ENCODE results near the gene SECTM1. TPM values are rescaled to one million over a fixed set of nuclear protein-coding genes. Genes with fewer than 3 reads are reported as not detected.
A peak's percentile ranks its signal among the peaks of the same experiment; 100 is the strongest.

Gene SECTM1
- polyA plus RNA-seq, 2 of the 4 experiments (the other 2 are of a cell fraction), result 0.22 to 2.0 TPM

DNA sequence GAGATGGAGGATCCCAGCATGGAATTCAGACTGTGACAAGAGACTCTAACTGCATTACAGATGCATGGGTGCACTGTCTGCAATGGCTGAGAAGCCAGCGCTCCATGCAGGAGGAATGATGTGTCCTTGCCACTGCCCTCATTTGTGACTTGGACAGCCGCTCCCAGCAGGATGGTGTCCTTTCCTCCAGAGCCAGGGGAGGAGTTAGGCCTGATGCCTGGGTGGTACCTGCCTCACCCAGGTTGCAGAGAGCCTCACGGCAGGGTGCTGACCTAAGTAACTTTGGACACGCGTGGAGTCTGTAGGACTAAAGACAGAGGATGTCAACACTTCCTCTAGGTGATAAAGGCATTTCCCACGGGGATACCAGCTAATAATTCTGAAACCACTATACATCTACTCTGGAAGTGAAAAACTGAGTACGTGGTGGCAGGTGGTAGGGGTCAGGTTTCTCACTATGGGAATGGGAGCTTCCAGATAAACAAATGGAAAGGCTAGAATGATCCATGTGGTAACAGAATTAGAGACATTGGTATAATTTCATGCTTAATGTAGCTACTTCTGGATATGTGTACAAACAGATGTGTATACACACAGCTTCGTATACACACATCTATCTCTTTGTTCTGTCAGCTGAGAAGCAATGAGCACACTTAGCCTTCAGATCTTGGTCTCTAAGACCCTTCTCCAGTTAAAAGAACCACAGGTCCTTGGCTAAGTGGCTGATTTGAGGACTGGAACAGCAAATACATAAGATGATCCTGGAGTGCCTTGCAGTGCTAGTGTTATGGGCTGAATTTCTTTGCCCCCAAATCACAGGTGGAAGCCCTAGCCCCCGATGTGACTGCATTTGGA lies 46.3 kb downstream of the SECTM1 start:
- no peak; a peak in 1 of 5 replicates for TF ChIP-seq JUN (IDR thresholded peaks at IDR 0.05)
- no peak for TF ChIP-seq PHF8 (IDR thresholded peaks at IDR 0.05; ENCODE audit: borderline replicate concordance, low read depth)
- TF ChIP-seq, protein P1, sequence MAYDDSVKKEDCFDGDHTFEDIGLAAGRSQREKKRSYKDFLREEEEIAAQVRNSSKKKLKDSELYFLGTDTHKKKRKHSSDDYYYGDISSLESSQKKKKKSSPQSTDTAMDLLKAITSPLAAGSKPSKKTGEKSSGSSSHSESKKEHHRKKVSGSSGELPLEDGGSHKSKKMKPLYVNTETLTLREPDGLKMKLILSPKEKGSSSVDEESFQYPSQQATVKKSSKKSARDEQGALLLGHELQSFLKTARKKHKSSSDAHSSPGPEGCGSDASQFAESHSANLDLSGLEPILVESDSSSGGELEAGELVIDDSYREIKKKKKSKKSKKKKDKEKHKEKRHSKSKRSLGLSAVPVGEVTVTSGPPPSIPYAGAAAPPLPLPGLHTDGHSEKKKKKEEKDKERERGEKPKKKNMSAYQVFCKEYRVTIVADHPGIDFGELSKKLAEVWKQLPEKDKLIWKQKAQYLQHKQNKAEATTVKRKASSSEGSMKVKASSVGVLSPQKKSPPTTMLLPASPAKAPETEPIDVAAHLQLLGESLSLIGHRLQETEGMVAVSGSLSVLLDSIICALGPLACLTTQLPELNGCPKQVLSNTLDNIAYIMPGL (CRISPR knock-in tag; IDR thresholded peaks at IDR 0.05; ENCODE audit: borderline replicate concordance), result no peak
- TF ChIP-seq CHD4 (IDR thresholded peaks at IDR 0.05; ENCODE audit: borderline replicate concordance), result no peak; the same call in 1 of the 2 replicates
- TF ChIP-seq BHLHE40 (IDR thresholded peaks at IDR 0.05; ENCODE audit: low read depth, low read length), result no peak
- TF ChIP-seq EHF (CRISPR knock-in tag; IDR thresholded peaks at IDR 0.05), result no peak; the same call in 1 of the 2 replicates
- no peak for TF ChIP-seq RFX5 (IDR thresholded peaks at IDR 0.05)
- TF ChIP-seq ESRRA (IDR thresholded peaks at IDR 0.05; ENCODE audit: borderline replicate concordance, low read length), result no peak
- no peak for TF ChIP-seq SMC3 (IDR thresholded peaks at IDR 0.05)
- no peak for TF ChIP-seq MAZ (IDR thresholded peaks at IDR 0.05; ENCODE audit: borderline replicate concordance, low read depth, low read length)
- no peak for TF ChIP-seq NFE2L2 (conservative IDR thresholded peaks at IDR 0.05; ENCODE audit: low read length)
- no peak for TF ChIP-seq POLR2A (IDR thresholded peaks at IDR 0.05; ENCODE audit: low read length)
- peak; percentile 72; the same call in 1 of the 2 replicates for TF ChIP-seq FOSB (CRISPR knock-in tag; IDR thresholded peaks at IDR 0.05)
- no peak for TF ChIP-seq RAD21 (conservative IDR thresholded peaks at IDR 0.05 in 1 of 2, IDR thresholded peaks at IDR 0.05 in 1 of 2)
- TF ChIP-seq FOSL2 (IDR thresholded peaks at IDR 0.05), result no peak
- no peak for TF ChIP-seq FOSL2 (CRISPR knock-in tag; IDR thresholded peaks at IDR 0.05)
- peak; percentile 69; the same call in 1 of the 2 replicates for TF ChIP-seq HOXA7 (CRISPR knock-in tag; IDR thresholded peaks at IDR 0.05)
- TF ChIP-seq, protein P2, sequence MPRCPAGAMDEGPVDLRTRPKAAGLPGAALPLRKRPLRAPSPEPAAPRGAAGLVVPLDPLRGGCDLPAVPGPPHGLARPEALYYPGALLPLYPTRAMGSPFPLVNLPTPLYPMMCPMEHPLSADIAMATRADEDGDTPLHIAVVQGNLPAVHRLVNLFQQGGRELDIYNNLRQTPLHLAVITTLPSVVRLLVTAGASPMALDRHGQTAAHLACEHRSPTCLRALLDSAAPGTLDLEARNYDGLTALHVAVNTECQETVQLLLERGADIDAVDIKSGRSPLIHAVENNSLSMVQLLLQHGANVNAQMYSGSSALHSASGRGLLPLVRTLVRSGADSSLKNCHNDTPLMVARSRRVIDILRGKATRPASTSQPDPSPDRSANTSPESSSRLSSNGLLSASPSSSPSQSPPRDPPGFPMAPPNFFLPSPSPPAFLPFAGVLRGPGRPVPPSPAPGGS (IDR thresholded peaks at IDR 0.05), result no peak; the same call in 2 of the 3 replicates
- peak; percentile 18; the same call in 1 of the 2 replicates for TF ChIP-seq FOXS1 (CRISPR knock-in tag; IDR thresholded peaks at IDR 0.05)
- no peak for TF ChIP-seq ZC3H11A (IDR thresholded peaks at IDR 0.05)
- TF ChIP-seq KDM5A (IDR thresholded peaks at IDR 0.05), result no peak
- no peak for TF ChIP-seq CBX2 (IDR thresholded peaks at IDR 0.05; ENCODE audit: borderline replicate concordance, low read depth)
- Histone ChIP-seq H3K27ac (peak overlapping the region; percentile 87 to 88), H3K9me3 (peaks cover 11% of the 10 kb centered on the region), H3K4me3 (peak overlapping the region; percentile 6; the same call in 1 of the 3 replicates), H3K4me1 (peaks cover 49% of the 10 kb centered on the region), H3K4me2 (peak overlapping the region; percentile 66)
- WGBS (ENCODE audit: missing lambda C conversion rate), result 81% methylated on average over 9 of the region's 9 CpGs
- POLR2A ChIA-PET, result no interaction called here
- no peak for FAIRE-seq
- ATAC-seq, result no peak
- no peak for DNase-seq (ENCODE audit: low read depth in 1 of 2, low spot score in 1 of 2)
- CTCF ChIA-PET, result interaction anchor here (0.8 to 1.6 kb wide), 7 partner anchors 10 to 257 kb away, joined by 3 to 4 read pairs (median 3); no protein-coding TSS in a partner anchor

DNA sequence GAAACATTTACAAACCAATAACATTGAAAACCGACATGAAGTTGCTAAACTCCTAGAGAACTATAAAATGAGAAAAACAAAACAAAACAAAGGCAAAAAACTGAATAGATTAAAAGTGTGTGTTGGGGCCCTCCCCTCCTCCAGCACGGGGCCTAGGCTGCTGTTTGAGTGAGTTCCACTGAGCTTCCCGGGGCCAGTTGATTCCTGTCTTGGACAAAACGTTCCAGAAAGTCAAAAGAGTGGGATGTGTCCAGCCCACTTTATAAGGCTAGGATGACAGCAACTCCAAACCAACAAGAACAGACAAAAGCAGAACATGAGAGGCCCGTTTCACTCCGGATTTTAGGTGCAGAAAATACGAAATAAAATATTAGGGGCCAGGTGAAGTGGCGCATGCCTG lies 48.4 kb downstream of the SECTM1 start:
- no peak for DNase-seq (ENCODE audit: low read depth in 1 of 2, low spot score in 1 of 2)
- Histone ChIP-seq H3K9me3 (peaks cover 11% of the 10 kb centered on the region), H3K27ac (peak overlapping the region; percentile 10 to 31; a peak in 4 of 6 replicates), H3K4me3 (no peak overlapping the region), H3K4me1 (peaks cover 63% of the 10 kb centered on the region), H3K4me2 (no peak overlapping the region)
- TF ChIP-seq, protein P3, sequence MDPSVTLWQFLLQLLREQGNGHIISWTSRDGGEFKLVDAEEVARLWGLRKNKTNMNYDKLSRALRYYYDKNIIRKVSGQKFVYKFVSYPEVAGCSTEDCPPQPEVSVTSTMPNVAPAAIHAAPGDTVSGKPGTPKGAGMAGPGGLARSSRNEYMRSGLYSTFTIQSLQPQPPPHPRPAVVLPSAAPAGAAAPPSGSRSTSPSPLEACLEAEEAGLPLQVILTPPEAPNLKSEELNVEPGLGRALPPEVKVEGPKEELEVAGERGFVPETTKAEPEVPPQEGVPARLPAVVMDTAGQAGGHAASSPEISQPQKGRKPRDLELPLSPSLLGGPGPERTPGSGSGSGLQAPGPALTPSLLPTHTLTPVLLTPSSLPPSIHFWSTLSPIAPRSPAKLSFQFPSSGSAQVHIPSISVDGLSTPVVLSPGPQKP (IDR thresholded peaks at IDR 0.05; ENCODE audit: low read depth, low read length), result no peak
- TF ChIP-seq FOSB (CRISPR knock-in tag; IDR thresholded peaks at IDR 0.05) (no peak), NFE2L2 (conservative IDR thresholded peaks at IDR 0.05; ENCODE audit: low read length) (no peak), ZSCAN20 (CRISPR knock-in tag; IDR thresholded peaks at IDR 0.05) (no peak), BHLHE40 (IDR thresholded peaks at IDR 0.05; ENCODE audit: low read depth, low read length) (no peak), KDM5A (IDR thresholded peaks at IDR 0.05) (no peak), EHMT2 (IDR thresholded peaks at IDR 0.05; ENCODE audit: low read depth) (no peak), HOXB13 (CRISPR knock-in tag; IDR thresholded peaks at IDR 0.05; ENCODE audit: low read depth) (no peak), CHD2 (IDR thresholded peaks at IDR 0.05; ENCODE audit: low read length, partially characterized antibody) (no peak), CBX8 (IDR thresholded peaks at IDR 0.05) (no peak)
- TF ChIP-seq, protein P1 (CRISPR knock-in tag; IDR thresholded peaks at IDR 0.05; ENCODE audit: borderline replicate concordance), result no peak
- ChIA-PET CTCF (interaction anchor here (0.9 to 2.9 kb wide), 8 partner anchors 9 to 255 kb away, joined by 3 to 18 read pairs (median 3); no protein-coding TSS in a partner anchor), POLR2A (no interaction called here)
- FAIRE-seq, result no peak
- ATAC-seq, result no peak
- 71% methylated on average over 8 of the region's 8 CpGs for WGBS (ENCODE audit: missing lambda C conversion rate)
